PC-3 (cell line): ENCODE results near the gene ZNHIT6. TPM values are rescaled to one million over a fixed set of nuclear protein-coding genes. Genes with fewer than 3 reads are reported as not detected.

Experiments used
- ATAC-seq: fragments of 200-7000 bp; cut with Tn5 transposase; 2 replicates; pipeline ENCODE4 v1.9.1; 2020; ENCODE audit warnings: mild to moderate bottlenecking, moderate library complexity
- BruUV-seq: library from RNA; stranded (reverse); fragments of 400-500 nt; replicated peaks from 2 replicates; lab custom pipeline; 2021; lab: Mats Ljungman, UMichigan
- CTCF ChIA-PET: fragments of 300-600 bp; sonication (Branson Sonifier 250); formaldehyde crosslinking; loops from one replicate; lab custom pipeline; 2022; ENCODE audit warnings: antibody characterized with exemption; lab: Charles Lee
- POLR2A ChIA-PET: fragments of 300-600 bp; sonication (Branson Sonifier 250); formaldehyde crosslinking; loops from one replicate; lab custom pipeline; 2022; ENCODE audit warnings: antibody characterized with exemption; ENCODE audit not compliant: unreplicated experiment; lab: Charles Lee
- DNase-seq: peaks from one replicate; pipeline ENCODE4 v3.0.0-alpha.2; 2015
- H2AFZ ChIP-seq: fragments of 300-600 bp; sonication (generic); 2 replicates; pipeline ENCODE4 v1.6.0; 2016; ENCODE audit warnings: antibody characterized with exemption, low read length
- H3F3A ChIP-seq: fragments of 300-600 bp; sonication (generic); one replicate; pipeline ENCODE4 v1.6.0; 2017; ENCODE audit warnings: antibody characterized with exemption, low read length, control low read depth, mild to moderate bottlenecking; ENCODE audit not compliant: unreplicated experiment
- H3K27ac ChIP-seq: fragments of 300-600 bp; sonication (generic); 2 replicates; pipeline ENCODE4 v1.5.1; 2016; ENCODE audit warnings: mild to moderate bottlenecking, low read length
- H3K27me3 ChIP-seq: fragments of 300-600 bp; sonication (generic); 2 replicates; pipeline ENCODE4 v1.6.1; 2016; ENCODE audit warnings: low read length, mixed read lengths
- H3K36me3 ChIP-seq: fragments of 300-600 bp; sonication (generic); 2 replicates; pipeline ENCODE4 v1.6.1; 2016; ENCODE audit warnings: low read depth, mixed run types, low read length, mixed read lengths
- H3K4me1 ChIP-seq: fragments of 300-600 bp; sonication (generic); 2 replicates; pipeline ENCODE4 v1.5.1; 2016; ENCODE audit warnings: low read length; ENCODE audit not compliant: insufficient read depth
- H3K4me2 ChIP-seq: fragments of 300-600 bp; sonication (generic); 2 replicates; pipeline ENCODE4 v1.6.0; 2016; ENCODE audit warnings: low read length
- H3K4me3 ChIP-seq: fragments of 300-600 bp; sonication (generic); 2 replicates; pipeline ENCODE4 v1.5.1; 2016; ENCODE audit warnings: mild to moderate bottlenecking, low read length, mixed read lengths
- H3K79me2 ChIP-seq: fragments of 300-600 bp; sonication (generic); 2 replicates; pipeline ENCODE4 v1.6.1; 2017; ENCODE audit warnings: low read length, mixed read lengths
- H3K9ac ChIP-seq: fragments of 300-600 bp; sonication (generic); 2 replicates; pipeline ENCODE4 v1.6.0; 2016; ENCODE audit warnings: mild to moderate bottlenecking, low read length
- H3K9me2 ChIP-seq: fragments of 300-600 bp; sonication (generic); replicated peaks from 2 replicates; pipeline ENCODE4 v1.6.1; 2016; ENCODE audit warnings: mixed run types, low read length, mixed read lengths
- H3K9me3 ChIP-seq: fragments of 300-600 bp; sonication (generic); 2 replicates; pipeline ENCODE4 v1.6.1; 2016; ENCODE audit warnings: low read length, mixed read lengths
- H4K20me1 ChIP-seq: fragments of 300-600 bp; sonication (generic); 2 replicates; pipeline ENCODE4 v1.6.1; 2016; ENCODE audit warnings: low read length, mixed read lengths
- CTCF ChIP-seq: fragments of 300-600 bp; sonication (generic); conservative IDR thresholded peaks from 2 replicates; pipeline ENCODE4 v1.5.1; 2017; ENCODE audit warnings: antibody characterized with exemption, low read depth, mild to moderate bottlenecking, low read length
- EZH2 ChIP-seq: fragments of 300-600 bp; sonication (generic); IDR thresholded peaks from one replicate; pipeline ENCODE4 v1.6.1; 2017; ENCODE audit warnings: antibody characterized with exemption, mild to moderate bottlenecking, low read length; ENCODE audit not compliant: unreplicated experiment
- EZH2phosphoT487 ChIP-seq: fragments of 300-600 bp; sonication (generic); IDR thresholded peaks from 2 replicates; pipeline ENCODE4 v1.6.1; 2018; ENCODE audit warnings: mild to moderate bottlenecking, antibody characterized with exemption, low read length, borderline replicate concordance
- intact Hi-C: fragments of 100-400 bp; cut with micrococcal nuclease; formaldehyde crosslinking; loops from 2 replicates; pipeline ENCODE4 v1.9.0; 2023
- total RNA-seq: library from RNA; depleted of rRNA; stranded (reverse); fragments of >200 nt; gene quantifications from 2 replicates; pipeline ENCODE4 v1.2.3, GENCODE V29; 2014

ZNHIT6 gene
- total RNA-seq, 1 experiment from 2014 or later, result 18.3 TPM

- TF ChIP-seq CTCF (no peak), EZH2phosphoT487 (no peak), EZH2 (no peak)
- peak overlapping the region; percentile 67 for H3K4me2 ChIP-seq
- peaks cover 20% of the 10 kb centered on the region for H3K36me3 ChIP-seq
- peak; percentile 52 for ATAC-seq
- peaks cover 14% of the 10 kb centered on the region for H3K79me2 ChIP-seq
- no peaks in the 10 kb centered on the region for H4K20me1 ChIP-seq
- DNase-seq, result peak; percentile 53
- no peaks in the 10 kb centered on the region for H3K9me3 ChIP-seq
- H3F3A ChIP-seq, result peaks cover 8% of the 10 kb centered on the region
- CTCF ChIA-PET, result interaction anchor here (0.6 kb wide), 1 partner anchor 75 kb away, joined by 3 read pairs; no protein-coding TSS in a partner anchor
- BruUV-seq, result no TSS peak
- H3K27ac ChIP-seq, result peak overlapping the region; percentile 81
- H3K27me3 ChIP-seq, result no peaks in the 10 kb centered on the region
- POLR2A ChIA-PET, result interaction anchor here (0.6 to 1.0 kb wide), 2 partner anchors 52 to 72 kb away, joined by 5 to 6 read pairs; partner anchors contain the start of gene ZNHIT6
- peak overlapping the region; percentile 38 for H3K9ac ChIP-seq
- no peaks in the 10 kb centered on the region for H3K9me2 ChIP-seq
- peak overlapping the region; percentile 45 for H3K4me3 ChIP-seq
- intact Hi-C loops, result loop anchor here (2.0 kb wide), 3 partner anchors 27 to 71 kb away; no protein-coding TSS in a partner anchor
- H3K4me1 ChIP-seq, result peaks cover 43% of the 10 kb centered on the region
- no peak overlapping the region for H2AFZ ChIP-seq
These were observed 52.0 kb downstream of the ZNHIT6 start for GRCh38 chr1:85656256-85656655.

- CTCF ChIA-PET, result no interaction called here
- intact Hi-C loops, result no loop called here
- BruUV-seq, result no TSS peak
These were observed 52.9 kb downstream of the ZNHIT6 start for GRCh38 chr1:85655315-85655714.

More at GRCh38 chr1:85655315-85655714, 52.9 kb downstream of the ZNHIT6 start:
- no peak overlapping the region for H3K9ac ChIP-seq
- peak overlapping the region; percentile 67 for H3K4me2 ChIP-seq
- TF ChIP-seq CTCF (no peak), EZH2 (no peak), EZH2phosphoT487 (no peak)
- H2AFZ ChIP-seq, result no peak overlapping the region
- peak overlapping the region; percentile 81 for H3K27ac ChIP-seq
- POLR2A ChIA-PET, result interaction anchor here (1.3 to 1.8 kb wide), 2 partner anchors 26 to 75 kb away, joined by 8 to 13 read pairs; partner anchors contain the start of gene CCN1
- H3F3A ChIP-seq, result peaks cover 8% of the 10 kb centered on the region
- no peaks in the 10 kb centered on the region for H3K27me3 ChIP-seq
- H4K20me1 ChIP-seq, result no peaks in the 10 kb centered on the region
- H3K4me3 ChIP-seq, result no peak overlapping the region
- ATAC-seq (no peak), DNase-seq (no peak)
- H3K9me3 ChIP-seq, result no peaks in the 10 kb centered on the region
- H3K36me3 ChIP-seq, result peaks cover 26% of the 10 kb centered on the region
- H3K9me2 ChIP-seq, result no peaks in the 10 kb centered on the region
- peaks cover 14% of the 10 kb centered on the region for H3K79me2 ChIP-seq
- peaks cover 43% of the 10 kb centered on the region for H3K4me1 ChIP-seq
